Skeletal muscle cell (primary cell): ENCODE results near the gene BTD.

ENCODE experiments used
- DNase-seq: peaks from one replicate; pipeline ENCODE4 v3.0.0-alpha.2; 2010; ENCODE audit warnings: low read depth
- H3K4me3 ChIP-seq: 2 replicates; pipeline ENCODE4 v1.5.1; 2011; ENCODE audit warnings: low read depth, mild to moderate bottlenecking, control low read depth, low read length, moderate library complexity

BTD gene

DNA sequence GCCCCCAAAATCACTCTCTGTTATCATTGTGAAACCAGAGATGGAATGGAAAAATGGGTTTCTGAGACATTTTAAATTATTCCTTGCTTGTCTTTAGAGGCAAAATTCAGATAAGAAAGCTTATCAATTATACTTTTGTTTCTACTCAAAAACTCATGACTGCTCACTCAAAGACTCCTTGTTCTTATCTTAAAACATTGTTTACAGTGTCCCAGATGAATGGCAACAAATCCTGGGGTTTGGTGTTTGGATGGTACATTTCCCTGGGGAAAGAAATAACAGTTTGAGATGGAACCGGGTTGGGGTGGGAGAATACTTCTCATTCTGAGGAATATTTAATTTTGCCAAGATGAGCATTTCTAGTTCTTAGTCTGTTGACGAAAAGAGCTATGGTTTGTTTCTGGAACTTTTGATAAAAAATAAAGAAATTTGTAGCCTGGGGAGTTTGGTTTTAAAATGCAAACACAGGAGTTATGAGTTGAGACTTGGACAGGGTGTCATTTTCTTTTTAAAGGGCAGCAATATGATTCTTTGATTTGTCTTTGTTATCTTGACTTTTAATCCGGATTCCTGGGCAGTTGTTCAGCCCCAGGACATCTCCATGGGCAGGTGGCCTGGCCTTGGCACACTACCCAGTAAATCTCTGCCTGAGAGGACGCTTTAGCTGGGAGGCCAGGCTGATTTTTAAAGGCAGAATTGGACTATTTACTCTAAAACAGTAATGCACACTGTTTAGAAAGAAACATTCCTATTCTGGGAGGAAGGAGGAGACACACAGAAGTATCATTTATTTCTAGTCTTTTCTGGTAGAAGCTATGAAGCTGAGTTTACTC lies 32.4 kb downstream of the BTD start:
- H3K4me3 ChIP-seq: no peak overlapping the region
- DNase-seq: no peak

DNA sequence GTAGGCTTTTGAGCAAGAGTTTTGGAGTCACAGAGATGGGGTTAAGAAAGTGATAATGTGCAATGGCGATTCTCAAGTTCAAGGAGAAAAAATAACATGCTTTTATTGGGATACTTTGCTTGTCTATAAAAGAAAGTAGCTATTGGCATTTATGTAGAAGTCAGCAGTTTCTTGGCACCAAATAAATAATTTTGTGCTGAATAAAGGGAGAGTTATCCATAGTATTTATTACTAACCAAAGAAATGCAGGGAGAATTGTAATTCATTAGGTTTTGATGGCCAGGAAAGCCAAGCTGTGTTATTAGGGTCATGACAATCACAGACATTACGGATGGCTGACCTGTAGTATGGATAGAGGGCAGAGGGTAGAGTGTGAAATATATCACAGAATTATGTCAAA lies 33.1 kb downstream of the BTD start:
- DNase-seq: no peak
- no peak overlapping the region for H3K4me3 ChIP-seq

DNA sequence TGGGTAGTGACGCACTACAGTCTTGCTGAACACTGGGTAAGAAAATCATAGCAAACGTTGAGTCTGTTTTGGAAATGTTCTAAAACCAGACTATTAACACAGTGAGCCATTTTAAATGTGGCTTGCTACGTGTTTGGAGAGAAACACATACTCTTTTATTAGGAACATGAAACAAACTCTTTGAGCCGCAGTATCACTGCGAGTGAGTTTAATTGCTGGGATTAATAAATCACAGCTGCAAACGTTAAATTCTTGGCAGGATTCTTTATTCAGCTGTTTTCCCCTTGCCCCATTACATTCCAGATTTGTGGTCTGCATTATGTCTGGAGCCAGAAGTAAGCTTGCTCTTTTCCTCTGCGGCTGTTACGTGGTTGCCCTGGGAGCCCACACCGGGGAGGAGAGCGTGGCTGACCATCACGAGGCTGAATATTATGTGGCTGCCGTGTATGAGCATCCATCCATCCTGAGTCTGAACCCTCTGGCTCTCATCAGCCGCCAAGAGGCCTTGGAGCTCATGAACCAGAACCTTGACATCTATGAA lies 33.6 kb downstream of the BTD start:
- DNase-seq: peak; percentile 82
- no peak overlapping the region for H3K4me3 ChIP-seq

DNA sequence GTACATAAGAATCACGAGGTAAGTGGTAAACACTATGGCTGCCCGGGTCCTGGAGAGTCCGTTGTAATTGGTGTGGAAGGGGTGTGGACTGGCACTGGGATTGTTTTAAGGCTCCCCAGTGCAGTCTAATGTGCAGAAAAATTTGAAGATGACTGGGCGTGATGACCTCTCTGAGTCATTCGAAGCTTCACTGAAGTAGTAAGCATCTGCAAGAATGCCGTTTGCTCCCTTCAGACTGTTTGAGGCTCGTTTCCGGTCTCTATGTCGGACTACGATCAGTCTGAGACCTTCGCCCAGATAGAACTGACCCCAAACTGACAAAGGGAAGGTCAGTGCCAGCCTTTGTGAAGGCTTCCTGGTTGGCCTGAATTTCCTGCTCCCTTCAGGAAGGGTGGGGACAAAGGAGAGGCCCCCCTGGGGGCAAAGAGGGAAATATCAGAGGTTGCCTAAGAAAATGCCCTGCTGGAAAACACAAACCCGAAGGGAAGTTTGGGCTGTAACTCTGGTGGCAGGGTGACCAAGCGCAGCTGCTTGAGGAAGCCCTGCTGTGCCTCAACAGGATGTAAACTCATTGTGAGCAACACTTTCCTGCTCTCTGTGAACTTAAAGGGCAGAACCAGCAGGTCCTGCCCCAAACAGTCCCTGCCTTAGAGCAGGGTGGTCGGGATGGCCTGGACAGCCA lies 34.6 kb downstream of the BTD start:
- DNase-seq: peak; percentile 87
- peak overlapping the region; percentile 15 for H3K4me3 ChIP-seq

DNA sequence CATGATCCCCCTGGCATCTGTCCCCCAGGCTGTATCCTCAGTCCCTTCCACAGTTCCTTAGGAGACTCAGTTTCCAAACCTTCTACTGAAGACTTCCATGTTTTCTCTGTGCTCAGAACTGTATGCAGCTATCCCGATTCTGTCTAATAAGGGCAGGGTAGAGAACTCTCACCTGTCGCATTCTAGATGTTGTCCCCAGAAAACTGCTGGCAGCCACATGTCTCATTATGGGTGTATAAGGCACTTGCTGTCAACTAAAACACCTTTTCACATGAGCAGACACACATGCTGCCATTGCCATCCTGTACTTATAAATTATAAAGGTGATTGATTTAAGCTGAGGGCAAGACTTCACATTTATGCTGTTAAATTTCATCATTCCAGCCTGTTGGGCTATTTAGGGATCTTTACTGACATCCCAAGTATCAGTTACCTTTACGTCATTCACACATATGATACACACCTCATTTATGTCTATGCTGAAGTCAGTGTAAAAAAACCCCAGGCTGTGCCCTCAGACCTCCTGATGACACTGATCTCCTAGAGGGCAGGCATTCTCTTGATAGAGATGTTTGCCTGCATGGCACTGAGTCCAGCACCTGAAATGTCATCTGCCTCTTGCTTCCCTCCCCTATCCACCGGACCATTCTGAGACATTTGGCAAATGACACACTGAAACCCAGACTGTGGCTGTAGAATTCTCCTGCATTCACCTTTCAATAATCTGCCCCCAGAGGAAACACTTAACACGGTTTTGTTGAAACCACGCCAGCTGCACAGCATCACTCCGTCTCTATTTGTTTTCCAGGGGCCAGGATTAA lies 35.8 kb downstream of the BTD start:
- no peak overlapping the region for H3K4me3 ChIP-seq
- DNase-seq: no peak

DNA sequence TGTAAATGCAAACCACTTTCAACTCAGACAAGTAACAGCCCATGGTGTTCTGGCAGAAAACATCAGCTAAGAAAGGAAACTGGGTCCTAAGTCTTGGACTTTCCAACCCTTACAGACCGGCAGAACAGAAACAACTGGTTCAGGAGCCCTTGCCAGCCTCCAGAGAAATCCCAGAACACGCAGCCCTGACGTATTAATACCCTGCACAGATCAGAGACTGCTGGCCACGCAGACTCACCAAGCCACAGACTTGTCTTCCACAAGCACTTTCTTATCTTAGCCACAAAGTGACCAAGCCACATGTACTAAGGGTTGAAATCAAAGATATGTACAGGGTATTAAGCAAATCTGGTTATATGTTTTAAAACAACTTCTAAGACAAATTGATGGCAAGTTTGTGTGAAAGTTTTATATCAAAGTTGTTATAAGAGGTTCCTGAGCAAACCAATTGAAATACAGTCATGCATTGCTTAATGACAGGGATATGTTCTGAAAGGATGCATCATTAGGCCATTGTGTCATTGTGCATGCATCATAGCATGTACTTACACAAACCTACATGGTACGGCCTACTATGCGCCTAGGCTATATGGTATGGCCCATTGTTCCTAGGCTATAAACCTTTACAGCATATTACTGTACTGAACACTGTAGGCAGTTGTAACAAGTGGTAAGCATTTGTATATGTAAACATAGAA lies 36.8 kb downstream of the BTD start:
- H3K4me3 ChIP-seq: no peak overlapping the region
- DNase-seq: no peak

DNA sequence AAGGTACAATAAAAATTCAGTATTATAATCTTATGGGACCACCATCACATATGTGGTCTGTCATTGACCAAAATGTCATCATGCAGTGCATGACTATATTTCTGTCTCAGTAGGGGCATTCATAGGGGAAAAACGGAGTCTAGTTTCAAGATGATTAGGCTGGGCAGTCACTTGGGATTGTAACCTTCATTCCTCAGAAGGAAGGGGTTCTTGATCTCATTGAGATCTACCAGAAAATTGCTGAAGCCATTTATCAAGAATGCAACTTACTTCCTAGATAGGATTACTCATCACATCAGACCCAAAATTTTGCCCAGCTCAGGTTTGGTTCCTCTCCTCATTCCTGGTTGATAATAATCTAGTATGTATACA lies 37.3 kb downstream of the BTD start:
- DNase-seq: no peak
- no peak overlapping the region for H3K4me3 ChIP-seq

DNA sequence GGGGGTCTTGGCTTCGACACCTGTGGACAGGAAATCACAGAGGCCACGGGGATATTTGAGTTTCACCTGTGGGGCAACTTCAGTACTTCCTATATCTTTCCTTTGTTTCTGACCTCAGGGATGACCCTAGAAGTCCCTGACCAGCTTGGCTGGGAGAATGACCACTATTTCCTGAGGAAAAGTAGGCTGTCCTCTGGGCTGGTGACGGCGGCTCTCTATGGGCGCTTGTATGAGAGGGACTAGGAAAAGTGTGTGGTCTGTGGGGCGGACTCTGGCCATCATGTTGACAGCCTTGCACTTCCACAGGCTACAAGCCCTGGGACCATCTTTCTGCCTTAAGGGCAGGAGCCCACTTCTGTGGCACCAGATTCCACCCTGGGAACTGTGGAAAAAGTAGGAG lies 43.7 kb downstream of the BTD start:
- no peak for DNase-seq
- H3K4me3 ChIP-seq: no peak overlapping the region

DNA sequence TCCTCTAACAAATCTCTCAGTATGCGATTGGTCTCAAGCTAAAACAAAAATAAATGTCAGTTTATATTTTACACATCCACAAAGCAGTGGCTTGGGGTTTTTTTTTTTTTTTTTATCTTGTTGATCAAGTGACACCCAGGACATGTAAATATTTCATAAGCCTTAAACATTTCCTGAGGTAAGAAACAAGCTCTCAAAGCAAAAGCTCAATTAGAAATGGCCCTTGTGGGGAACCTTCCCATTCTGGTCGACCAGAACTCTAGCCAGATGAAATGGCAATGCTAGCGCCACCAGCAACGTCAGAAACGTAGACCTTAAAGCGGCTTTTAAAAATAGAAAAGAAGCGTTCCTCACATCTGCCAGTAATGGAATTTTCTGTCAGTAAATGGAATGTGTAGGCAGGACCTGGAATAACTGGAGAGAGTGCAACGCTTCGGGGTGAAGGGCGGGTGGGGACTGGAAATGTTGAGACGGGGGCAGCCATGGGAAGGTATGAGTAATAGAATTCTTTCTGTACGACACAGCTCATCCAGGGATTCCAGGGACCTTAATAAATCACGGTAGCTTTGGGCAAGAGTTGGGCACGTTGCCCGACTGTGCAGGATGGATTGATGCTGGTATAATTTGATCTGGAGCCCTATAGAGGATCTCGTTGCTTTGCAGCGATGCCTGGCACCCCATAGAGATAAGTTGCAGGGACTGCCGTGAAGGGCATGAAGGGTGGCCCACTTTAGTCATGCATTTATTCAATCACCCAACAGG lies 44.4 kb downstream of the BTD start:
- no peak overlapping the region for H3K4me3 ChIP-seq
- peak; percentile 92 for DNase-seq

DNA sequence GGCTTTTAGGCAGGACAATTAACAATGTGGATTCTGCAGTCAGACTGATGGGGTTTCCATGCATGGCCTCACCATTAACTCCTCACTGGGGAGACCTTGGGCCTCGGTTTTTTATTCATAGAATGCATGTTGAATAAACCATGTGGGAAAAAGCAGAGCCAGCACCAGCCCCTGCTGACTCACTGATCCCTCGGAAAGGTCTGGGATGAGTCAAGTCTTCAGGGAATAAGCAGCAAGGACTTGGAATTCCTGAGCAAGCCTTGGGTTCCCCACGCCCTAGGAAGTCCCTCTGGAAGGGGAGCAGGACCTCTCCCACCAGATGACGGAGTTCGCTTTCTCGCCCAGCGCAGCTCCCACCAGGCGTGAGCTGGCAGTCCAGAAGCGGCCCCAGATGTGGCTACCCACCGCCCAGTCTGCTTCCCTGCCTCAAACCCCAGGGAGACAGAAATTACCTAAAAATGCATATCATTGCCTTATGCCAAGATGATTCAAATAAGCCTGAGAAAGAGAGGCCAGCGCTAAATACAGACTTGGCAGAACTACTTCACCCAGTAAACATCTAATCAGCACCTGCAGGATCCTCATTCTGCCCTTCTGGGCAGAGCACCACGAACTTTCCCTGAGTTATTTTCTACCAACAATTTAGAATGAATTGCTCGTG lies 45.4 kb downstream of the BTD start:
- no peak overlapping the region for H3K4me3 ChIP-seq
- DNase-seq: peak; percentile 100

DNA sequence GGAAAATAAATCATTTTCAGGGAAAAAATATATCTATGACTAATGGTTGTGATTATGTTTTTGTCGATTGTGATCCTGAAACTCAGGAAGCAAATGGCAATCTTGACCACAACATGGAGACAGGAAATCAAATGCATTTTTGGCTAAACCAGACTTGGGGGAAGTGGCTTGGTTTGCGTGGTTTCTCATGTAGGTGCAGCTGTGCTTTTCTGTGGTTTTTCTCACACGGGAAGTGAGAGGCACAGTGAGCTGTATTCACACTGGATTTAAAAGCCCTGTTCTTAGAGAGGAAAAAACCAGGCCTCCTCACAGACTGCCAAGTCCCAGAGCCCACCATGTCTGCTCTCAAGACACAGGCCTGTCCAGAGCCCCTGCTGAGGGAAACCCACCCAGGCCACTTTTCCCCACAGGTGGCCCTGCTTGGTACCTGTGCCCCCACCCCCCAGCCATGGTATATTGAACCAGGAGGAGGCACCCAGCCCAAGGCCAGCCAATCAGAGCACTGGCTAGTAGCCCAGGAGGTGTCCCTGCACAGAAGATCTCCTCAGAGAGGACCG lies 46.1 kb downstream of the BTD start:
- peak; percentile 96 for DNase-seq
- no peak overlapping the region for H3K4me3 ChIP-seq

DNA sequence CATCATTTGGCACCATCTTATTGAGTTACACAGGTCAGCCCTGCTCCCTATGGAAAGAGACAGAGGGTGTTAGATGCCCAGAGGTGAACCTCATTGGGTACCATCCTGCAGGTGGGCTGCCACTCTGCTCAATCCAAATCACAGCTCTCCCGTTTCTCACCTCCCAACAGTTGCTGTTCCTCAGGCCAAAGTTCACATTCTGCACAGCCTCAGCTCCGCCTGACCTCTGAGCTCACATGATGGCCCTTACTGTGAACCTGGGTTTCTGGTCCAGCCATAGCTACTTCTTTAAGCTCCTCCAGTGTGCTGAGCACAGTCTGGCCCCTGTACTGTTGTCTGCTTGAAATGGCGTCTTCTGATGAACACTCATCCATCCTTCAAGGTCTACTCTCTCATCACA lies 47.8 kb downstream of the BTD start:
- H3K4me3 ChIP-seq: no peak overlapping the region
- no peak for DNase-seq

DNA sequence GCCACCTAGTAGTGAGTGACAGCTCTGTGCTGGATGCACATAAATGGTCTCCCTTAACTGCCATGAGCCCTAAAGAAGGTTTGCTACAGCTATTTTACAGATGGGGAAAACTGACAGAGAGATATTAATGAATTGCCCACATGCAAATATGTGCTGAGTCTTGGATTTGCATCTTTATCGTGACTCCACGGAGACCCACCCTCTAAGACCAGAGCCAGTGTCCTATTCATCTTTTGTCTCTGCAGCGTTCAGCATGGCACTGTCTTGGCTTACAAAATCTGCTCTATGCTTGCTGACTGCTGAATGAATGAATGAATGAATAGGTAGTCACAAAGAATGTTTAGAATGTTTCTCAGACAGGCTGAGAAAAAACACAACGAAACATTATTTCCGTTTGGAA lies 48.3 kb downstream of the BTD start:
- no peak for DNase-seq
- no peak overlapping the region for H3K4me3 ChIP-seq

DNA sequence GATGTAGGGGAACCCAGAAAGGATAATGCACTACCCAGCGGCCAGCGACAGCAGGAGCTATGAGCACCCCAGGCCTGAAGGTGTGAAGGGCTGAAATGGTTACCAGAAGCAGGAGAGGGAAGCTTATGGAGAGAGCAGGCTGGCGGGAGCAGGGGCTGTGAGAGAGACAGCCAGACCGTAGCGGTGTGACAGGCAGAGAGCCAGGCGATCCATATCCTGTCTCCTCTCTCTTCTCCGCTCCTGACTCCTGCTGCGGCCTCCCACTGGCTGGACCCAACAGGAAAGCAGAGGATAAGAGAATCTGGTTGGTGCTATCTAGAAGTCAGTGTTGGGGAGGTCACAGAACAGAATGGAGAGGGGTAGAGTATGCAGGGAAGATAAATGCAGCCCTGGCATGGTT lies 49.9 kb downstream of the BTD start:
- DNase-seq: no peak
- H3K4me3 ChIP-seq: no peak overlapping the region

DNA sequence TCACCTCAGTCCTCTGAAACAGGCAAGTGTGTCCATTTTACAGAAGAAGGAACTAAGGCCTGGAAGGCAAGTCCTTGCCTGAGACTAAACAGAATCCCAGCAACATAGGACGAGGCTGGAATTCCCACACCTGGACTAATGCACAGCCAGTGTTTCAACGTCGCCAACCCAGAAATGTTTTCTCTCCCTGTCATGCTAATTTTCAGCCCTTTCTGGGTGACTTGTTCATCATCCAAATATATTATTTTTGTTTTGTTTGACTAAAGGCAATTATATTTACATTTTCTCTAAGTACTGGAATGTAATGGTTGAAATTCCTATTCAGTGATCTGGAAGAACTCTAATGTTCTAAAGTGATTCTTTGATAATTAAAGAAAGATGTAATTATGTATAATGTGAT lies 51.8 kb downstream of the BTD start:
- no peak for DNase-seq
- H3K4me3 ChIP-seq: no peak overlapping the region

DNA sequence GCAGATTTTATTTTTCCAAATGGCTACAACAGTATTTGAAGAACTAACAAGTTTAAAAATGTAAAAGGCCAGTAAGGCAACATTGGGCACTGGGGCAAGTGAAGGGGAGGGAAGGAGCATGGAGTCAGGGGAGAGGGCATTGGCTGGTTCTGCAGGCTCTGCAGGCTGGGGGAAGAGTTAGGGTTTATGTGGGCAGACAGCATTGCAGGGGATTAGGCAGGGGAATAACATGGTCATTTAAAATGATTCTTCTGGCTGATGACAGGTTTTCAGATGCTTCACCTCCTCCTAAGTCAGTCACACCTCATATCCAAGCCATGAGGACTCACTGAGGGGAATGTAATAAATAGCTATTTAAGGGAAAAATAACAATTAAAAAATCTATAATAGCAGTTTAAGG lies 52.6 kb downstream of the BTD start:
- H3K4me3 ChIP-seq: no peak overlapping the region
- DNase-seq: no peak

DNA sequence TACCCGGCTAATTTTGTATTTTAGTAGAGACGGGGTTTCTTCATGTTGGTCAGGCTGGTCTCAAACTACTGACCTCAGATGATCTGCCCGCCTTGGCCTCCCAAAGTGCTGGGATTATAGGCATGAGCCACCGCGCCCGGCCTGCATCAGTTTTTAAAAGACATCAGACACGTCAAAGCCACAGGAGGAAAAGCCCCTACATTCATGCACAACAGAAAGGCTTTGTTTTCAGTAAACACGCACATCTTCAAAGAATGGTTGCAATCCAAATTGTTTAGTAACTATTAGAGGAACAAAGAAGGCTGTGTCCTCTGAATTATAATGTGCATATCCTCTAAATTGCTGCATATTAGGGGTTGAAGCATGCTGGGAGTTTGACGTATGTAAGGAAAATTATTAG lies 53.3 kb downstream of the BTD start:
- DNase-seq: no peak
- H3K4me3 ChIP-seq: no peak overlapping the region

DNA sequence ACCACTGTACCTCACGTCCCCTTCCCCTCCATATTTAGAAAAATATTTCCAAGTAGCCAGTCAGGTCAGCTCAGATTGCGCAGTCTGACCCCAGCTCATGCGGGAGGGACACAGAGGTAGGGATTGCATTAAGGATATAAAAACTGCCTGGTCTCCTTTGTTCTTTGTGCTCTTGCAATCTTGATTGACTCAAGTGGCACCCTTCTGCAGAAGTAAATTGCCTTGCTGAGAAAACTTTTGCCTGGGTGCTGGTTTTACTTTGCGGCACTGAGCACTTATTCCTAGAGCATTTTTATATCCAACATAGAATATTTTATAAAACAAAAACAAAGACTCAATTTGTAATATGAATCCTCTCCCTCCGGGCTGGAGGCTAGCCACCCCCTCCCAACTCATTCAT lies 54.8 kb downstream of the BTD start:
- no peak overlapping the region for H3K4me3 ChIP-seq
- DNase-seq: no peak
